CD4-positive, alpha-beta T cell treated with Interleukin-1 beta for 1 hour (primary cell): ENCODE measurements around the gene C1orf116.
A peak's percentile ranks its signal among the peaks of the same experiment; 100 is the strongest.

ENCODE experiments used
- DNase-seq, 2 donors: peaks; one replicate each; pipeline ENCODE4 v3.0.0-alpha.2; 2020 to 2022

The C1orf116 gene

GRCh38 chr1:206986402-206986801, 46.2 kb downstream of the C1orf116 start:
- no peak for DNase-seq

- DNase-seq, result no peak
Observed at GRCh38 chr1:206985162-206985749, 47.3 kb downstream of the C1orf116 start.

- DNase-seq, result peak; percentile 61 to 65
Observed at GRCh38 chr1:206982216-206982615, 50.3 kb downstream of the C1orf116 start.

GRCh38 chr1:206979379-206980043, 53.0 kb downstream of the C1orf116 start:
- DNase-seq, result no peak

GRCh38 chr1:206978259-206978658, 54.3 kb downstream of the C1orf116 start:
- no peak for DNase-seq

- DNase-seq, result no peak
Observed at GRCh38 chr1:206975306-206975705, 57.2 kb downstream of the C1orf116 start.

- no peak for DNase-seq
Observed at GRCh38 chr1:206974140-206974539, 58.4 kb downstream of the C1orf116 start.

GRCh38 chr1:206972728-206973127, 59.8 kb downstream of the C1orf116 start:
- no peak for DNase-seq

GRCh38 chr1:206971029-206971655, 61.4 kb downstream of the C1orf116 start:
- no peak for DNase-seq

GRCh38 chr1:206970446-206970845, 62.1 kb downstream of the C1orf116 start, which contains the start of gene FCAMR:
Gene FCAMR (minus strand): TSS chr1:206970460. CDS start chr1:206970125, 335 bp downstream.
- DNase-seq, result no peak

GRCh38 chr1:206969090-206969489, 63.5 kb downstream of the C1orf116 start:
- DNase-seq, result no peak
